ENCODE results near the gene SFXN5.

Gene SFXN5

GRCh38 chr2:73020657-73021370 is 50.7 kb downstream of the SFXN5 start:
- peak; percentile 56 for DNase-seq (ENCODE audit: low read depth)

- DNase-seq (ENCODE audit: low read depth): no peak
Observed at GRCh38 chr2:73020306-73020656, 51.2 kb downstream of the SFXN5 start.

GRCh38 chr2:73018188-73018825 is 53.2 kb downstream of the SFXN5 start:
- DNase-seq (ENCODE audit: low read depth): no peak

GRCh38 chr2:73013936-73014335 is 57.6 kb downstream of the SFXN5 start:
- peak; percentile 36 for DNase-seq (ENCODE audit: low read depth)

GRCh38 chr2:73009177-73009839 is 62.2 kb downstream of the SFXN5 start:
- DNase-seq (ENCODE audit: low read depth): no peak

GRCh38 chr2:73008766-73009135 is 62.8 kb downstream of the SFXN5 start:
- DNase-seq (ENCODE audit: low read depth): no peak

GRCh38 chr2:73007991-73008765 is 63.3 kb downstream of the SFXN5 start:
- DNase-seq (ENCODE audit: low read depth): no peak

GRCh38 chr2:73006969-73007710 is 64.4 kb downstream of the SFXN5 start:
- no peak for DNase-seq (ENCODE audit: low read depth)

GRCh38 chr2:73004889-73005596 is 66.5 kb downstream of the SFXN5 start:
- no peak for DNase-seq (ENCODE audit: low read depth)

GRCh38 chr2:73004466-73004865 is 67.0 kb downstream of the SFXN5 start:
- no peak for DNase-seq (ENCODE audit: low read depth)

GRCh38 chr2:73003027-73003426 is 68.5 kb downstream of the SFXN5 start:
- DNase-seq (ENCODE audit: low read depth): no peak

- no peak for DNase-seq (ENCODE audit: low read depth)
Observed at GRCh38 chr2:73000808-73001570, 70.5 kb downstream of the SFXN5 start.

- DNase-seq (ENCODE audit: low read depth): no peak
Observed at GRCh38 chr2:72999729-73000725, 71.5 kb downstream of the SFXN5 start.

GRCh38 chr2:72998724-72999123 is 72.8 kb downstream of the SFXN5 start:
- DNase-seq (ENCODE audit: low read depth): no peak

GRCh38 chr2:72998234-72998651 is 73.3 kb downstream of the SFXN5 start:
- DNase-seq (ENCODE audit: low read depth): no peak

GRCh38 chr2:72996117-72996502 is 75.4 kb downstream of the SFXN5 start:
- DNase-seq (ENCODE audit: low read depth): no peak

- DNase-seq (ENCODE audit: low read depth): no peak
Observed at GRCh38 chr2:72995430-72996116, 75.9 kb downstream of the SFXN5 start.

- no peak for DNase-seq (ENCODE audit: low read depth)
Observed at GRCh38 chr2:72994991-72995380, 76.5 kb downstream of the SFXN5 start.
